ENCODE measurements around the gene BAX.
"Not testable (repeated sequence)": the region's sequence is repeated elsewhere in the genome, so short reads cannot be mapped to it uniquely, and the experiment has no call there.

BAX gene

GRCh38 chr19:48907671-48908070, 47.0 kb upstream of the BAX start:
- no peak for DNase-seq
- TF ChIP-seq EZH2 (optimal IDR thresholded peaks at IDR 0.05; ENCODE audit: low read depth, low read length), result no peak
- Histone ChIP-seq H3K9ac (ENCODE audit: low read length) (no peak overlapping the region), H3K27me3 (replicated peaks; ENCODE audit: insufficient read depth, low read length) (no peaks in the 10 kb centered on the region), H3K9me2 (replicated peaks; ENCODE audit: insufficient read depth, low read length) (no peaks in the 10 kb centered on the region), H3K4me3 (ENCODE audit: low read length) (no peak overlapping the region), H3K79me2 (ENCODE audit: low read length) (peaks cover under 1% of the 10 kb centered on the region; the same call in 1 of the 2 replicates), H3K36me3 (replicated peaks; ENCODE audit: insufficient read depth, low read length) (no peaks in the 10 kb centered on the region; the same call in 1 of the 2 replicates), H3K4me1 (ENCODE audit: low read length) (no peaks in the 10 kb centered on the region), H3F3A (ENCODE audit: insufficient read depth, low read length) (no peaks in the 10 kb centered on the region), H3K27ac (ENCODE audit: low read length) (no peak overlapping the region), H2AFZ (ENCODE audit: low read length) (no peak overlapping the region), H3K9me3 (replicated peaks; ENCODE audit: insufficient read depth, low read length) (no peaks in the 10 kb centered on the region), H3K4me2 (ENCODE audit: low read depth, low read length) (no peak overlapping the region), H4K20me1 (ENCODE audit: insufficient read depth, low read length) (no peaks in the 10 kb centered on the region)

GRCh38 chr19:48909424-48910077, 45.1 kb upstream of the BAX start:
- H3K4me2 ChIP-seq (ENCODE audit: low read depth, low read length); H3K27me3 ChIP-seq (replicated peaks; ENCODE audit: insufficient read depth, low read length); H2AFZ ChIP-seq (ENCODE audit: low read length); H3K9ac ChIP-seq (ENCODE audit: low read length); H3K9me3 ChIP-seq (replicated peaks; ENCODE audit: insufficient read depth, low read length); H3K36me3 ChIP-seq (replicated peaks; ENCODE audit: insufficient read depth, low read length); H3K79me2 ChIP-seq (ENCODE audit: low read length); H3K4me1 ChIP-seq (ENCODE audit: low read length); H3K4me3 ChIP-seq (ENCODE audit: low read length); H3K27ac ChIP-seq (ENCODE audit: low read length); H3K9me2 ChIP-seq (replicated peaks; ENCODE audit: insufficient read depth, low read length); H3F3A ChIP-seq (ENCODE audit: insufficient read depth, low read length); H4K20me1 ChIP-seq (ENCODE audit: insufficient read depth, low read length); DNase-seq: not testable (repeated sequence)

GRCh38 chr19:48910803-48911202, 43.9 kb upstream of the BAX start:
- H3K79me2 ChIP-seq (ENCODE audit: low read length), result no peaks in the 10 kb centered on the region
- TF ChIP-seq EZH2phosphoT487 (IDR thresholded peaks at IDR 0.05; ENCODE audit: low read length) (no peak), CTCF (IDR thresholded peaks at IDR 0.05; ENCODE audit: low read length) (no peak), EZH2 (optimal IDR thresholded peaks at IDR 0.05; ENCODE audit: low read depth, low read length) (no peak)
- no peak overlapping the region for H3K4me2 ChIP-seq (ENCODE audit: low read depth, low read length)
- no peaks in the 10 kb centered on the region; the same call in 1 of the 2 replicates for H3K36me3 ChIP-seq (replicated peaks; ENCODE audit: insufficient read depth, low read length)
- no peak overlapping the region for H3K27ac ChIP-seq (ENCODE audit: low read length)
- no peak for DNase-seq
- H3K9me2 ChIP-seq (replicated peaks; ENCODE audit: insufficient read depth, low read length), result no peaks in the 10 kb centered on the region
- H3K9me3 ChIP-seq (replicated peaks; ENCODE audit: insufficient read depth, low read length), result no peaks in the 10 kb centered on the region
- no peak overlapping the region for H3K9ac ChIP-seq (ENCODE audit: low read length)
- H4K20me1 ChIP-seq (ENCODE audit: insufficient read depth, low read length), result no peaks in the 10 kb centered on the region
- H3K4me1 ChIP-seq (ENCODE audit: low read length), result no peaks in the 10 kb centered on the region
- no peaks in the 10 kb centered on the region for H3F3A ChIP-seq (ENCODE audit: insufficient read depth, low read length)
- H2AFZ ChIP-seq (ENCODE audit: low read length), result no peak overlapping the region
- no peak overlapping the region for H3K4me3 ChIP-seq (ENCODE audit: low read length)
- no peaks in the 10 kb centered on the region for H3K27me3 ChIP-seq (replicated peaks; ENCODE audit: insufficient read depth, low read length)

GRCh38 chr19:48913114-48913889, 41.4 kb upstream of the BAX start:
- TF ChIP-seq EZH2 (optimal IDR thresholded peaks at IDR 0.05; ENCODE audit: low read depth, low read length) (no peak), EZH2phosphoT487 (IDR thresholded peaks at IDR 0.05; ENCODE audit: low read length) (no peak), CTCF (IDR thresholded peaks at IDR 0.05; ENCODE audit: low read length) (no peak)
- H3K27ac ChIP-seq (ENCODE audit: low read length), result no peak overlapping the region
- no peak for DNase-seq
- H4K20me1 ChIP-seq (ENCODE audit: insufficient read depth, low read length), result no peaks in the 10 kb centered on the region
- no peak overlapping the region for H3K4me2 ChIP-seq (ENCODE audit: low read depth, low read length)
- H3K9ac ChIP-seq (ENCODE audit: low read length), result no peak overlapping the region
- H3K4me1 ChIP-seq (ENCODE audit: low read length), result no peaks in the 10 kb centered on the region
- H3K79me2 ChIP-seq (ENCODE audit: low read length), result no peaks in the 10 kb centered on the region
- H3K36me3 ChIP-seq (replicated peaks; ENCODE audit: insufficient read depth, low read length), result no peaks in the 10 kb centered on the region; the same call in 1 of the 2 replicates
- no peaks in the 10 kb centered on the region for H3K9me3 ChIP-seq (replicated peaks; ENCODE audit: insufficient read depth, low read length)
- no peaks in the 10 kb centered on the region for H3K9me2 ChIP-seq (replicated peaks; ENCODE audit: insufficient read depth, low read length)
- H2AFZ ChIP-seq (ENCODE audit: low read length), result no peak overlapping the region
- no peaks in the 10 kb centered on the region for H3K27me3 ChIP-seq (replicated peaks; ENCODE audit: insufficient read depth, low read length)
- H3K4me3 ChIP-seq (ENCODE audit: low read length), result no peak overlapping the region
- no peaks in the 10 kb centered on the region for H3F3A ChIP-seq (ENCODE audit: insufficient read depth, low read length)
